Activated CD8-positive, alpha-beta memory T cell treated with anti-CD3 and anti-CD28 coated beads for 24 hours (primary cell): Measurements from ENCODE around the gene NAT14.
"Not testable (repeated sequence)": the region's sequence is repeated elsewhere in the genome, so short reads cannot be mapped to it uniquely, and the experiment has no call there.

Experiments
- DNase-seq: peaks from one replicate; pipeline ENCODE4 v3.0.0-alpha.2; 2020

The NAT14 gene

GRCh38 chr19:55487924-55488687, 3.1 kb downstream of the NAT14 start, which contains the start of gene SSC5D:
TSS of gene SSC5D (plus strand) at chr19:55488436. CDS start at chr19:55488590, 154 bp downstream.
- DNase-seq = no peak

- no peak for DNase-seq
Observed at GRCh38 chr19:55488986-55489710, 4.2 kb downstream of the NAT14 start.

- DNase-seq = no peak
Observed at GRCh38 chr19:55489711-55490477, 4.9 kb downstream of the NAT14 start.

GRCh38 chr19:55490478-55491432, 5.8 kb downstream of the NAT14 start:
- DNase-seq = no peak

GRCh38 chr19:55491546-55492360, 6.8 kb downstream of the NAT14 start:
- DNase-seq = no peak

- no peak for DNase-seq
Observed at GRCh38 chr19:55492362-55492944, 7.5 kb downstream of the NAT14 start.

- DNase-seq = no peak
Observed at GRCh38 chr19:55493052-55493644, 8.2 kb downstream of the NAT14 start.

- DNase-seq = no peak
Observed at GRCh38 chr19:55493645-55494171, 8.7 kb downstream of the NAT14 start.

GRCh38 chr19:55494172-55494761, 9.3 kb downstream of the NAT14 start:
- DNase-seq = no peak

- no peak for DNase-seq
Observed at GRCh38 chr19:55495646-55496349, 10.8 kb downstream of the NAT14 start.

- not testable (repeated sequence) for DNase-seq
Observed at GRCh38 chr19:55496820-55497219, 11.8 kb downstream of the NAT14 start.

GRCh38 chr19:55497763-55498162, 12.8 kb downstream of the NAT14 start:
- no peak for DNase-seq

GRCh38 chr19:55498246-55498840, 13.4 kb downstream of the NAT14 start:
- DNase-seq = no peak

GRCh38 chr19:55500368-55500952, 15.5 kb downstream of the NAT14 start:
- DNase-seq = no peak

- no peak for DNase-seq
Observed at GRCh38 chr19:55502197-55502952, 17.4 kb downstream of the NAT14 start.

- no peak for DNase-seq
Observed at GRCh38 chr19:55503157-55503501, 18.1 kb downstream of the NAT14 start.

- peak; percentile 100 for DNase-seq
Observed at GRCh38 chr19:55503502-55504251, 18.7 kb downstream of the NAT14 start.
